Omental fat pad (tissue), 4 donors: ENCODE measurements around the gene SAMD11. TPM values are rescaled to one million over a fixed set of nuclear protein-coding genes. Genes with fewer than 3 reads are reported as not detected.

Experiments used
- ATAC-seq: fragments of 150-250 bp; one replicate; pipeline ENCODE4 v1.9.1; 2016; ENCODE audit warnings: mild to moderate bottlenecking, moderate library complexity; ENCODE audit not compliant: low FRiP score
- DNase-seq: peaks from one replicate; pipeline ENCODE4 v3.0.0-alpha.2; 2019; ENCODE audit warnings: low spot score
- CTCF ChIP-seq, 3 donors: fragments of 450-650 bp; IDR thresholded peaks; one replicate each; pipeline ENCODE4 v1.5.1; 2016 to 2017; ENCODE audit warnings: antibody characterized with exemption in 3 of 3, mild to moderate bottlenecking in 3 of 3, moderate library complexity in 2 of 3
- total RNA-seq, 4 donors: library from RNA; depleted of rRNA; stranded (reverse); fragments of >200 nt; gene quantifications; one replicate each; pipeline ENCODE4 v1.1.0, GENCODE V29; 2016

SAMD11 gene
- total RNA-seq, 4 donors from 2014 or later, result 0.96 to 7.7 (median 1.3) TPM

GRCh38 chr1:938711-939489 is 15.2 kb downstream of the SAMD11 start:
- no peak for DNase-seq
- ATAC-seq, result no peak
- no peak for TF ChIP-seq CTCF (IDR thresholded peaks at IDR 0.05)

GRCh38 chr1:939511-940106 is 15.9 kb downstream of the SAMD11 start:
- TF ChIP-seq CTCF (IDR thresholded peaks at IDR 0.05), result no peak
- no peak for ATAC-seq

GRCh38 chr1:940107-941014 is 16.6 kb downstream of the SAMD11 start:
- peak; percentile 16 for ATAC-seq
- TF ChIP-seq CTCF (IDR thresholded peaks at IDR 0.05), result no peak
- DNase-seq, result no peak

More at GRCh38 chr1:939511-940106, 15.9 kb downstream of the SAMD11 start:
- no peak for DNase-seq

- TF ChIP-seq CTCF (IDR thresholded peaks at IDR 0.05), result no peak
- DNase-seq (no peak), ATAC-seq (no peak)
Measured at GRCh38 chr1:941015-941587, 17.4 kb downstream of the SAMD11 start.

GRCh38 chr1:941588-942383 is 18.1 kb downstream of the SAMD11 start:
- no peak for DNase-seq
- no peak for TF ChIP-seq CTCF (IDR thresholded peaks at IDR 0.05)
- peak; percentile 37 for ATAC-seq

GRCh38 chr1:942411-942821 is 18.7 kb downstream of the SAMD11 start:
- no peak for ATAC-seq
- TF ChIP-seq CTCF (IDR thresholded peaks at IDR 0.05), result no peak
- DNase-seq, result no peak
